AG04450 (cell line): ENCODE results near the gene MGAT5B. TPM values are rescaled to one million over a fixed set of nuclear protein-coding genes. Genes with fewer than 3 reads are reported as not detected.

Experiments used
- CTCF ChIA-PET: fragments of 300-600, 350-600 bp; formaldehyde crosslinking; extraction: SDS; loops from one replicate; lab custom pipeline; 2022; ENCODE audit warnings: antibody characterized with exemption, inconsistent platforms; lab: Charles Lee
- POLR2A ChIA-PET: fragments of 350-600 bp; formaldehyde crosslinking; extraction: SDS; loops from one replicate; lab custom pipeline; 2021; ENCODE audit warnings: antibody characterized with exemption, inconsistent platforms; lab: Yijun Ruan, JAX
- DNase-seq: peaks from one replicate; pipeline ENCODE4 v3.0.0-alpha.2; 2011; ENCODE audit warnings: low read depth, low spot score
- H3K27ac ChIP-seq: one replicate; pipeline ENCODE4 v1.5.1; 2012; ENCODE audit warnings: low read depth, low read length, control low read depth
- H3K27me3 ChIP-seq: one replicate; pipeline ENCODE4 v1.6.0; 2012; ENCODE audit warnings: low read length; ENCODE audit not compliant: control insufficient read depth, insufficient read depth
- H3K4me3 ChIP-seq: 2 replicates; pipeline ENCODE4 v1.5.1; 2011; ENCODE audit warnings: mild to moderate bottlenecking, low read depth, low read length, control low read depth
- H3K9me3 ChIP-seq: 2 replicates; pipeline ENCODE4 v1.5.1; 2012; ENCODE audit warnings: low read length; ENCODE audit not compliant: control insufficient read depth, insufficient read depth
- CTCF ChIP-seq: IDR thresholded peaks from 2 replicates; pipeline ENCODE4 v1.5.1; 2011; ENCODE audit warnings: low read depth, low read length, control low read depth, inconsistent platforms
- polyA plus RNA-seq: library from polyadenylated mRNA; depleted of rRNA; stranded (reverse); fragments of >200 nt; gene quantifications from 2 replicates; pipeline ENCODE4 v1.2.3, GENCODE V29; 2011

Gene MGAT5B
- polyA plus RNA-seq, 1 experiment, result 0.69 TPM

- no peak for DNase-seq
- POLR2A ChIA-PET, result no interaction called here
- no peak for TF ChIP-seq CTCF
- Histone ChIP-seq H3K27me3 (no peaks in the 10 kb centered on the region), H3K27ac (no peak overlapping the region), H3K9me3 (no peaks in the 10 kb centered on the region), H3K4me3 (no peak overlapping the region)
- CTCF ChIA-PET, result no interaction called here
Measured at GRCh38 chr17:76911299-76912017, 43.3 kb downstream of the MGAT5B start.

- Histone ChIP-seq H3K27me3 (no peaks in the 10 kb centered on the region), H3K27ac (no peak overlapping the region), H3K9me3 (no peaks in the 10 kb centered on the region), H3K4me3 (no peak overlapping the region)
- DNase-seq, result no peak
- ChIA-PET POLR2A (no interaction called here), CTCF (no interaction called here)
- no peak for TF ChIP-seq CTCF
Measured at GRCh38 chr17:76912421-76913164, 44.4 kb downstream of the MGAT5B start.

GRCh38 chr17:76914937-76915336, 46.7 kb downstream of the MGAT5B start:
- H3K27ac ChIP-seq, result no peak overlapping the region
- no peaks in the 10 kb centered on the region for H3K9me3 ChIP-seq
- DNase-seq, result no peak
- no peak for TF ChIP-seq CTCF
- ChIA-PET CTCF (no interaction called here), POLR2A (no interaction called here)
- peaks cover 2% of the 10 kb centered on the region for H3K27me3 ChIP-seq
- H3K4me3 ChIP-seq, result no peak overlapping the region

- Histone ChIP-seq H3K9me3 (no peaks in the 10 kb centered on the region), H3K4me3 (no peak overlapping the region), H3K27ac (no peak overlapping the region), H3K27me3 (peaks cover 2% of the 10 kb centered on the region)
- TF ChIP-seq CTCF, result no peak
- no peak for DNase-seq
- CTCF ChIA-PET, result no interaction called here
- POLR2A ChIA-PET, result no interaction called here
Measured at GRCh38 chr17:76915840-76916510, 47.8 kb downstream of the MGAT5B start.
